HEK293 (cell line): ENCODE results near the gene LDLRAP1.
"Not testable (repeated sequence)": the region's sequence is repeated elsewhere in the genome, so short reads cannot be mapped to it uniquely, and the experiment has no call there.

Experiments
- CTCF ChIA-PET: fragments of 350-600 bp; formaldehyde crosslinking; extraction: SDS; loops from one replicate; lab custom pipeline; 2021; ENCODE audit warnings: antibody characterized with exemption; lab: Yijun Ruan, JAX
- POLR2A ChIA-PET: fragments of 300-600 bp; formaldehyde crosslinking; extraction: SDS; loops from one replicate; lab custom pipeline; 2020; ENCODE audit warnings: antibody characterized with exemption, inconsistent platforms; lab: Yijun Ruan, JAX
- H3K27ac ChIP-seq: fragments of 200-500 bp; sonication (Bioruptor generic); 2 replicates; pipeline ENCODE4 v1.5.1; 2014; ENCODE audit warnings: low read depth, low read length, control low read depth, inconsistent platforms; ENCODE audit errors: extremely low read depth
- H3K36me3 ChIP-seq, 2 experiments: fragments of 200-500 bp in 1 of 2; sonication (Bioruptor generic) in 1 of 2; 1 replicate in 1 of 2; 2 replicates in 1 of 2; pipeline ENCODE4 v1.5.1; 2014 to 2017; ENCODE audit warnings: inconsistent platforms in 2 of 2, low read length in 2 of 2; ENCODE audit not compliant: control insufficient read depth in 2 of 2, insufficient read depth in 1 of 2
- H3K4me1 ChIP-seq: fragments of 200-500 bp; sonication (Bioruptor generic); 2 replicates; pipeline ENCODE4 v1.5.1; 2014; ENCODE audit warnings: mild to moderate bottlenecking, low read length, inconsistent platforms; ENCODE audit not compliant: control insufficient read depth, insufficient read depth
- H3K4me3 ChIP-seq: 2 replicates; pipeline ENCODE4 v1.5.1; 2011; ENCODE audit warnings: low read depth, mild to moderate bottlenecking, control low read depth, low read length, moderate library complexity
- H3K9me3 ChIP-seq: fragments of 200-500 bp; sonication (Bioruptor generic); 2 replicates; pipeline ENCODE4 v1.5.1; 2014; ENCODE audit warnings: low read depth, low read length, inconsistent platforms; ENCODE audit not compliant: control insufficient read depth, insufficient read depth
- EGR2 ChIP-seq: fragments of 450-650 bp; formaldehyde crosslinking; IDR thresholded peaks from 2 replicates; pipeline ENCODE4 v1.5.1; 2016; ENCODE audit warnings: low read depth, missing biosample characterization, missing genetic modification characterization
- GLIS1 ChIP-seq: fragments of 450-650 bp; formaldehyde crosslinking; IDR thresholded peaks from 2 replicates; pipeline ENCODE4 v1.5.1; 2016; ENCODE audit warnings: missing biosample characterization, missing genetic modification characterization
- GLIS2 ChIP-seq: fragments of 450-650 bp; formaldehyde crosslinking; IDR thresholded peaks from 2 replicates; pipeline ENCODE4 v1.5.1; 2016; ENCODE audit warnings: missing biosample characterization, missing genetic modification characterization
- SETDB1 ChIP-seq: IDR thresholded peaks from one replicate; pipeline ENCODE4 v1.6.1; 2017; ENCODE audit warnings: mild to moderate bottlenecking, low read length, moderate library complexity, mixed read lengths; ENCODE audit not compliant: insufficient read length
- WT1 ChIP-seq: fragments of 450-650 bp; formaldehyde crosslinking; IDR thresholded peaks from 2 replicates; pipeline ENCODE4 v1.5.1; 2016; ENCODE audit warnings: missing biosample characterization, missing genetic modification characterization
- ZBTB20 ChIP-seq: fragments of 450-650 bp; formaldehyde crosslinking; IDR thresholded peaks from 2 replicates; pipeline ENCODE4 v1.5.1; 2016; ENCODE audit warnings: missing biosample characterization, missing genetic modification characterization
- ZBTB21 ChIP-seq: fragments of 450-650 bp; formaldehyde crosslinking; IDR thresholded peaks from 2 replicates; pipeline ENCODE4 v1.5.1; 2017; ENCODE audit warnings: missing biosample characterization, missing genetic modification characterization
- ZEB2 ChIP-seq: fragments of 450-650 bp; formaldehyde crosslinking; IDR thresholded peaks from 2 replicates; pipeline ENCODE4 v1.5.1; 2016; ENCODE audit warnings: missing biosample characterization, missing genetic modification characterization
- ZFHX2 ChIP-seq: fragments of 450-650 bp; formaldehyde crosslinking; conservative IDR thresholded peaks from 2 replicates; pipeline ENCODE4 v1.5.1; 2016; ENCODE audit warnings: missing biosample characterization, missing genetic modification characterization
- ZIC2 ChIP-seq: fragments of 450-650 bp; formaldehyde crosslinking; IDR thresholded peaks from 2 replicates; pipeline ENCODE4 v1.5.1; 2016; ENCODE audit warnings: missing biosample characterization, missing genetic modification characterization
- ZNF335 ChIP-seq: fragments of 450-650 bp; formaldehyde crosslinking; conservative IDR thresholded peaks from 2 replicates; pipeline ENCODE4 v1.5.1; 2016; ENCODE audit warnings: missing biosample characterization, missing genetic modification characterization
- ZNF623 ChIP-seq: fragments of 450-650 bp; formaldehyde crosslinking; IDR thresholded peaks from 2 replicates; pipeline ENCODE4 v1.5.1; 2016; ENCODE audit warnings: missing biosample characterization, missing genetic modification characterization
- ZNF629 ChIP-seq: fragments of 450-650 bp; formaldehyde crosslinking; IDR thresholded peaks from 2 replicates; pipeline ENCODE4 v1.5.1; 2017; ENCODE audit warnings: missing biosample characterization, missing genetic modification characterization
- ZNF768 ChIP-seq: fragments of 450-650 bp; formaldehyde crosslinking; IDR thresholded peaks from 2 replicates; pipeline ENCODE4 v1.5.1; 2018; ENCODE audit warnings: missing biosample characterization, mild to moderate bottlenecking, missing genetic modification characterization
- ZSCAN23 ChIP-seq: fragments of 450-650 bp; formaldehyde crosslinking; IDR thresholded peaks from 2 replicates; pipeline ENCODE4 v1.5.1; 2016; ENCODE audit warnings: missing biosample characterization, missing genetic modification characterization
- TF ChIP-seq, protein P1 (sequence below): fragments of 450-650 bp; formaldehyde crosslinking; IDR thresholded peaks from 2 replicates; pipeline ENCODE4 v1.5.1; 2016; ENCODE audit warnings: missing biosample characterization, missing genetic modification characterization
- TF ChIP-seq, protein P2 (sequence below): fragments of 450-650 bp; formaldehyde crosslinking; optimal IDR thresholded peaks from 2 replicates; pipeline ENCODE3; 2016; ENCODE audit warnings: missing biosample characterization, mild to moderate bottlenecking, missing genetic modification characterization

The LDLRAP1 gene

DNA sequence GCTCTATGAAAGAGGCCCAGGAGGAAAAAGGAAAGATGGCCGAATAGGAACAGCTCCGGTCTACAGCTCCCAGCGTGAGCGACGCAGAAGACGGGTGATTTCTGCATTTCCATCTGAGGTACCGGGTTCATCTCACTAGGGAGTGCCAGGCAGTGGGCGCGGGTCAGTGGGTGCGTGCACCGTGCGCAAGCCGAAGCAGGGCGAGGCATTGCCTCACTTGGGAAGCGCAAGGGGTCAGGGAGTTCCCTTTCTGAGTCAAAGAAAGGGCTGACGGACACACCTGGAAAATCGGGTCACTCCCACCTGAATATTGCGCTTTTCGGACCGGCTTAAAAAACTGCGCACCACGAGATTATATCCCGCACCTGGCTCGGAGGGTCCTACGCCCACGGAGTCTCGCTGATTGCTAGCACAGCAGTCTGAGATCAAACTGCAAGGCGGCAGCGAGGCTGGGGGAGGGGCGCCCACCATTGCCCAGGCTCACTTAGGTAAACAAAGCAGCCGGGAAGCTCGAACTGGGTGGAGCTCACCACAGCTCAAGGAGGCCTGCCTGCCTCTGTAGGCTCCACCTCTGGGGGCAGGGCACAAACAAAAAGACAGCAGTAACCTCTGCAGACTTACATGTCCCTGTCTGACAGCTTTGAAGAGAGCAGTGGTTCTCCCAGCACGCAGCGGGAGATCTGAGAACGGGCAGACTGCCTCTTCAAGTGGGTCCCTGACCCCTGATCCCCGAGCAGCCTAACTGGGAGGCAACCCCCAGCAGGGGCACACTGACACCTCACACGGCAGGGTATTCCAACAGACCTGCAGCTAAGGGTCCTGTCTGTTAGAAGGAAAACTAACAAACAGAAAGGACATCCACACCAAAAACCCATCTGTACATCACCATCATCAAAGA, 36.6 kb upstream of the LDLRAP1 start:
- TF ChIP-seq ZFHX2 (tag by site-specific recombination) (peak; percentile 32; the same call in 1 of the 2 replicates), GLIS2 (tag by site-specific recombination) (0 out of 2 replicates have a peak, but pooled peaks have one; percentile 22), EGR2 (tag by site-specific recombination) (peak; percentile 61), WT1 (tag by site-specific recombination) (0 out of 2 replicates have a peak, but pooled peaks have one; percentile 29), ZEB2 (tag by site-specific recombination) (0 out of 2 replicates have a peak, but pooled peaks have one; percentile 18), GLIS1 (tag by site-specific recombination) (peak; percentile 73)
- TF ChIP-seq, protein P1, sequence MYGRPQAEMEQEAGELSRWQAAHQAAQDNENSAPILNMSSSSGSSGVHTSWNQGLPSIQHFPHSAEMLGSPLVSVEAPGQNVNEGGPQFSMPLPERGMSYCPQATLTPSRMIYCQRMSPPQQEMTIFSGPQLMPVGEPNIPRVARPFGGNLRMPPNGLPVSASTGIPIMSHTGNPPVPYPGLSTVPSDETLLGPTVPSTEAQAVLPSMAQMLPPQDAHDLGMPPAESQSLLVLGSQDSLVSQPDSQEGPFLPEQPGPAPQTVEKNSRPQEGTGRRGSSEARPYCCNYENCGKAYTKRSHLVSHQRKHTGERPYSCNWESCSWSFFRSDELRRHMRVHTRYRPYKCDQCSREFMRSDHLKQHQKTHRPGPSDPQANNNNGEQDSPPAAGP (tag by site-specific recombination), result 0 out of 2 replicates have a peak, but pooled peaks have one; percentile 24
- POLR2A ChIA-PET, H3K27ac ChIP-seq, H3K4me3 ChIP-seq, H3K4me1 ChIP-seq, H3K36me3 ChIP-seq, H3K9me3 ChIP-seq: not testable (repeated sequence)
- CTCF ChIA-PET, result interaction anchor here (0.7 to 2.3 kb wide), 2 partner anchors 19 to 31 kb away, joined by 3 to 7 read pairs; no protein-coding TSS in a partner anchor

DNA sequence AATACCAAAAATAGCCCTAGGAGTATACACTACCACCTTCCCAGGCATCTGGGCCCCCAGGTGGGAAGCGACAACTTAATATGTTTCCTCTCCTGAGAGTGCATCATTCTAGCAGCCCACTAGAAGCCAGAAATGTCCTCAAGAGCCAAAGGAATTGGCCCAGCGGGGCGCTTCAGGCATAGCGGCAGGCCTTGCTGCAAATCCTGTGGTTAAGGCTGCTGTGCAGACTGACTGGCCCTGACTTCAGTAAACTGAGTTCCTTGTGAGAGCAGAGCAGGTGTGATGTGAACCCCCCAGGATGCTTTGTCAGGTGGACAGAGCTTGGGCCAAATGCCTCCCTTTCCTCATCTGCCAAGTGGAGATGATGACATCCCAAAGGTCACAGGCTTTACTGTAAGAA, 29.7 kb upstream of the LDLRAP1 start:
- CTCF ChIA-PET, result interaction anchor here (0.8 kb wide), 1 partner anchor 10 kb away, joined by 4 read pairs; no protein-coding TSS in a partner anchor
- TF ChIP-seq ZNF335 (tag by site-specific recombination) (no peak), ZBTB20 (tag by site-specific recombination) (no peak), ZSCAN23 (no peak), EGR2 (tag by site-specific recombination) (no peak), ZIC2 (tag by site-specific recombination) (0 out of 2 replicates have a peak, but pooled peaks have one; percentile 14)
- TF ChIP-seq, protein P2, sequence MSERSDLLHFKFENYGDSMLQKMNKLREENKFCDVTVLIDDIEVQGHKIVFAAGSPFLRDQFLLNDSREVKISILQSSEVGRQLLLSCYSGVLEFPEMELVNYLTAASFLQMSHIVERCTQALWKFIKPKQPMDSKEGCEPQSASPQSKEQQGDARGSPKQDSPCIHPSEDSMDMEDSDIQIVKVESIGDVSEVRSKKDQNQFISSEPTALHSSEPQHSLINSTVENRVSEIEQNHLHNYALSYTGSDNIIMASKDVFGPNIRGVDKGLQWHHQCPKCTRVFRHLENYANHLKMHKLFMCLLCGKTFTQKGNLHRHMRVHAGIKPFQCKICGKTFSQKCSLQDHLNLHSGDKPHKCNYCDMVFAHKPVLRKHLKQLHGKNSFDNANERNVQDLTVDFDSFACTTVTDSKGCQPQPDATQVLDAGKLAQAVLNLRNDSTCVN (tag by site-specific recombination), result no peak
- H3K4me1 ChIP-seq, result no peaks in the 10 kb centered on the region
- no peak overlapping the region for H3K27ac ChIP-seq
- H3K36me3 ChIP-seq, result no peaks in the 10 kb centered on the region
- POLR2A ChIA-PET, result no interaction called here
- no peak overlapping the region for H3K4me3 ChIP-seq
- no peaks in the 10 kb centered on the region for H3K9me3 ChIP-seq

DNA sequence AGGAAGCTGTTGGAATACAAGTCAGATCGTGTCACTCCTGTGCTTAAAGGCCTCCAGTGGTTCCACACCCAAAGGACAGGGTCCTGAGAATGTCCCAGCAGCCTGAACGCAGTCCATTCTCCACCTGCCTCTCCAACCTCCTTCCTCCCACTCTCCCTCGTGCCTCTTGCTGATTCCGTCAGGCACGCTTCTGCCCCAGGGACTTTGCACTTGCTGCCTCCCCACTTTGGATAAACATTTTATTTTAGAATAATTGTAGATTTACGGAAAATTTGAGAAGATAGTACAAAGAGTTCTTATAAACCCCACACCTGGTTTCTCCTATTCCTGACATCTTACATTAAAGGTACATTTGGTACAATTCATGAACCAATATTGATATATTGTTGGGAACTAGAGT, 28.4 kb upstream of the LDLRAP1 start:
- ChIA-PET CTCF (interaction anchor here (1.1 kb wide), 1 partner anchor 104 kb away, joined by 3 read pairs; no protein-coding TSS in a partner anchor), POLR2A (no interaction called here)
- no peak overlapping the region for H3K27ac ChIP-seq
- TF ChIP-seq ZBTB21 (tag by site-specific recombination) (no peak), ZNF623 (peak; percentile 91), SETDB1 (no peak), ZNF768 (no peak), ZNF629 (no peak)
- H3K4me3 ChIP-seq, result no peak overlapping the region
- no peaks in the 10 kb centered on the region for H3K9me3 ChIP-seq
- H3K4me1 ChIP-seq, result no peaks in the 10 kb centered on the region
- no peaks in the 10 kb centered on the region for H3K36me3 ChIP-seq
